ENCODE measurements around the gene TRPC4.

GRCh38 chr13:37797631-37798030 lies 71.9 kb downstream of the TRPC4 start:
- no peak for TF ChIP-seq POLR2A (IDR thresholded peaks at IDR 0.05)
- no peak for TF ChIP-seq CTCF (IDR thresholded peaks at IDR 0.05)

Measured in adrenal gland (tissue), 5 donors.